Activated naive CD4-positive, alpha-beta T cell treated with Interleukin-2 at 50 U/mL for 16 hours (primary cell): ENCODE data around the gene AQP12A.
"Not testable (repeated sequence)": the region's sequence is repeated elsewhere in the genome, so short reads cannot be mapped to it uniquely, and the experiment has no call there.

Experiments
- DNase-seq: peaks from one replicate; pipeline ENCODE4 v3.0.0-alpha.2; 2020

AQP12A gene

GRCh38 chr2:240662681-240663080, 29.0 kb upstream of the AQP12A start:
- DNase-seq: no peak

DNA sequence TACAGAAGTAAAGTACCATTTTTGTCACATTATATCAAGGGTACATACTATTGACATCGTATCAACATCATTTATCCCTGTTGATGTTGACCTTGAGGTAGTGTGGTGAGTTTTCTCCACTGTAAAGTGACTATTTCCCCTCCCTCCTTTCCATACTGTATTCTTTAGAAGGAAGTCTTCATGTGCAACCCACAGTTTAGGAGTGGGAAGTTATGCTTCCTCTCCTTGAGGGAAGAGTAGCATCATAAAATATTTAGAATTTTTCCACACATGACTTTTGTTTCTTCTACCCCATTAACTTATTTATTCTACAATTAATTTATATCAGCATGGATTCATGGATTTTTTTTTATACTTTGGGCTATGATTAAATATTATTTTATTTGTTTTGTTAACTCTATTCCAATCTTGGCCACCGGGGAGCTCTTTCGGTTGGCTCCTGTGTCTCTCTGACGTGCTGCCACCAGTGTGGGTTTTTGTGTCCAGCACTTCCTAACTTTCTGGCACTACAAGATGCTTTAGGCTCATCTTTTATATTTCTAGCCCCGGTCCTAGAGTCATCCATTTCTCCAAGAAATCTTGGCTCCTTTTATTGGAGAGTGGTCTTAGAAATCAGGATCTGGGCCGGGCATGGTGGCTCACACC, 28.0 kb upstream of the AQP12A start:
- no peak for DNase-seq

- DNase-seq: no peak
These were observed 27.0 kb upstream of the AQP12A start for GRCh38 chr2:240664622-240665021.

DNA sequence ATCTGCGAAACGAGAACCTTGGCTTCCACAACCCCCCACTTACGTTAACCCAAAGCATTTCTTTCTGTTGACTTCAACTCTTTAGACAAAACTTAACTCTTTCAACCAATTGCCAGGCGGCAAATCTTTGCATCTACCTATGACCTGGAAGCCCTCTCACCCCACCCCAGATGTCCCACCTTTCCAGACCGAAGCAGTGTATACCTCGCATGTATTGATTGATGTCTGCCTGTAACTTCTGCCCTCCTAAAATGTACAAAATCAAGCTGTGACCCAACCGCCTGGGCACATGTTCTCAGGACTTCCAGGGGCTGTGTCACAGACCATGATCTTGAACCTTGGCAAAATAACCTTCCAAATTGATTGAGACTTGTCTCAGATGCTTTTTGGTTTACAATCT, 21.3 kb upstream of the AQP12A start:
- no peak for DNase-seq

GRCh38 chr2:240670950-240671349, 20.7 kb upstream of the AQP12A start:
- DNase-seq: no peak

DNA sequence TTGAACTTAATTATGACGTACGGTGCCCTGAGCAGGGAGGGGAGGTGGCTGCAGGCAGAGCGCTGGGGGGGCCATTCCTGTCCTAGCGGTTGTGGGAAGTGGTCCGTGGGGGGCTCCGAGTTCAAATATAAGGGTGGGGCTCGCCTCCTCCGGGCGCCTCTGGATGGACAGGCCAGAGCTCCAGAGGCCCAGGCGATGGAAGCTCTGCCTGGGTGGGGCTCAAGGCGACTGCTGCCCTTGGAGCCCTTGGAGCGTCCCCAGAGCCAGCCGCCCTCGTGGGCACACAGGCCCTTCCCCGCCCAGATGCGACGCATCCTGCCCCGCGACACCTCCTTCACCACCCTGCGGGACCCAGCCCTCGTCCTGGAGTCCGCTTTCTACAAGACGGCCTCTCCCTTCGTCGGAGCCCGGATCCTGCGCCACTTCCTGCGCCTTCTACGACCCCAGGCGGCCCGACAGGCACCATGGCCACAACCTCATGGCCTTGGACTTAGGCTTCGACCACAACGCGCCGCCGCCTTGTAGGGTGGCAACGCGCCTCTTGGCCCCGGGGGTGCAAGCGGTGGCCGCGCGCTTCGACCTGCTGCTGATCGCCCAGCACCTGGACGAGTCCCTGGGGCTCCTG, 19.5 kb upstream of the AQP12A start:
- DNase-seq: no peak

DNA sequence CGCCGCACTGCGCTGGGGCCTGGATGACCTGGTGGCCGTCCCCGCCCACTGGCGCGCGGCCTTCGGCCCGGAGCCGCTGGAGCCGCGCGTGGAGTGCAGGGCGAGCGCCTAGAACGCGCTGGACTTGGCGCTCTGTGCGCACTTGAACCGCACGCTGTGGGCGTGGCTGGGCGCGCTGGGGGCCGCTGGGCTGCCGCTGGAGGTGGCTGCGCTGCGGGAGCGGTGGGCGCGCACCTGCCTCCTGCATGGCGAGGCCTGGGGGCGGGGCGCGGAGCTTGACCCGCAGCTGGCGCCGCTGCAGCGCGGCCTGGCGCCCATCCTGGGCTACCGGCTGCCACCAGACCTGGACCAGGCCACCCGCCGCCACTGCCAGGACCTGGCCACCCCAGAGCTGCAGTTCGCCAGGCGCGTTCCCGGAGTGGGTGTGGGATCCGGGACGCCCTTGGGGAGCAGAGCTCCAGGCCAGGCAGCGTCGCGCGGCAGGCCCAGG, 18.9 kb upstream of the AQP12A start:
- DNase-seq: no peak

DNA sequence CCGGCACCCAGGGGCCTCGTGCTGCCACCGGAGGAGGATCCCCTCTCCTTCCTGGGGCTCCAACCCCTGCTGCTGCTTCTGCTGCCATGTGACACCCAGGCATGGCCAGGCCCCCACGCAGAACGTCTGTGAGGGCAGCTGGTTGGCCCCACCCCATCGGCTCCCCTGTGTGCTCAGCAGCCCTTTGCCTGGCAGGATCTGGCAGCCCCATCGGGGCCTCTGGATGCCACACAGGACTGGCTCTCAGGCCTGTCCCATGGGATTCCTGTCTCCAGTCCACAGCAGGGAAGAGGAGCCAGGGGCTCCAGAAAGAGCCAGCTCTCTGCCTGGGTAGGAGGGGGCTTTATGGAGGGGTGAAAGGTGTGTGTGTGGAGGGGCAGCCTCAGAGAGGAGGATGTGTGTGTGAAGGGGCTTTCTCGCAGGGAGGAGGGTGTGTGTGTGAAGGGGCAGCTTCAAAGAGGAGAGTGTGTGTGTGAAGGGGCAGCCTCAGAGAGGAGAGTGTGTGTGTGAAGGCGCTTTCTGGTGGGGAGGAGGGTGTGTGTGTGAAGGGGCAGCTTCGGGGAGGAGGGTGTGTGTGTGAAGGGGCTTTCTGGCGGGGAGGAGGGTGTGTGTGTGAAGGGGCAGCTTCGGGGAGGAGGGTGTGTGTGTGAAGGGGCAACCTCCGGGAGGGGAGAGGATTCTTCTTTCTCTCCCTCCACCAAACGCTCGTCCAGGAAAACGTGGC, 17.0 kb upstream of the AQP12A start:
- not testable (repeated sequence) for DNase-seq

DNA sequence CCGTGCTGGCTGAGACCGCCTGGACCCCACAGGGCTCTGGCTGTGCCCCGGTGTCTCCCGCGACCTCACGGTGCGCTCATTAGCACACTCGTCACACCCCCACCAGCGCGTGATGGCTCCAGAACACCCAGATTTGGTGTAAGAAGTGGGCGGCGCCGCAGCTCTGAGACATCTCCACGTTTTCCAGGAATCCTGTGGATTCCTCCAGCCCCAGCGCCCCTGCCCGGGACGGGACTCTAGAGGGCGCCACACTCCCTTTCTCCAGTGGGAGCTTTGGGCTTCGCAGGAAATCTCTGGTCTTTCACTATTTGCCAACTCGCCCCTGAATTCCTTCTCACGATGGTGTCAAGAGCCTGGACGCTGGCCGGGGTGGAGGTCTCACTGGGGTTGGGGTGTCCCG, 16.3 kb upstream of the AQP12A start:
- DNase-seq: not testable (repeated sequence)

- DNase-seq: not testable (repeated sequence)
These were observed 13.6 kb upstream of the AQP12A start for GRCh38 chr2:240678043-240678442.

- not testable (repeated sequence) for DNase-seq
These were observed 12.8 kb upstream of the AQP12A start for GRCh38 chr2:240678909-240679308.

DNA sequence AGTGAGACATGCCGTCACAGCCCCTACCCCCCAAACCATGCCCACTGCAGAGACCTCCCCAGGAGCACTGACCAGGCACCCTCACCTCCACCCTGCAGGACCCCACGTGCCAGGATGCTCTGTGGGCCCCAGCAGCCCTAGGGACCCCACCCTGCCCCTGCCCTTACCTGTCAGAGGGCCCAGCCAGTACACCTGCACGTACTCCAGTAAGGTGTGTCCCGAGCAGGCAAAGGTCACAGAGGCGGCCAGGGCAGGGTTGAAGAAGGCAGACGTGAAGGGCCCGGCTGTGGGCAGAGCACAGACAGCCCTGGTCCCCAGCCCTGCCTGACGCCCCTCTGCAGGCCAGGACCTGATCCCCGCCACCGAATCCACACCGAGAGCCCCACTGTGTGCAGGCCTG, 11.5 kb upstream of the AQP12A start:
- DNase-seq: not testable (repeated sequence)

- not testable (repeated sequence) for DNase-seq
These were observed 9.0 kb upstream of the AQP12A start, which contains the start of gene AQP12B for GRCh38 chr2:240682431-240683224. AQP12B (minus strand) TSS chr2:240682885; CDS start chr2:240682837, 48 bp downstream.

GRCh38 chr2:240683329-240683979, 8.2 kb upstream of the AQP12A start:
- DNase-seq: not testable (repeated sequence)

GRCh38 chr2:240683980-240684728, 7.5 kb upstream of the AQP12A start:
- not testable (repeated sequence) for DNase-seq

DNA sequence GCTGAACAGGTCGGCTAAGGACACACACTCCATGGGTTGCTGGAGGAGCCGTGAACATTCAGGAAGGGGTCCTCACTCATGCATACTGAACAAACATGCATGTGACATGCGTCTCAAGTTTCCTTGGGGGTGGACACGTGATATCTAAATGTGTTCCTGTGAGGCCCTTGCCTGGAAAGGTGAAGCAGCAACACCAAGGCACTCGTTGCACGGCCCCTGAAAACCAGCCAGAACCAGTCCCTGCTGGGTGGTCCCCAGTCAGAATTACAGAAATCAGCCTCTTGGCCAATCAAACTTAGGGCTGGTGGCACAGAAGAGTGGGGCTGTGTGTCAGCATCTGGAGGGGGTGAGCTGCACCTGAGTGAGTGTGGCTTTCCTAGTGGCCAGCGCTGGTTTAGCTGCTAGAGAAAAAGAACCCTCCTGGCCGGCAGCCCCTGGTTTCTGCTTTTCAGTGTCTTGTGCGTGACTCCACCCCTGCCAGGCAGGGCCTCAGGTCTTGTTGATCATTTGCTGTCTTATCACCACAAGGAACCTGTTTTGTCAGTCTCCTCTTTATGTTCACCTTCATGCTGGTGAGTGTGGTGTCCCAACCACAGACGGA, 5.8 kb upstream of the AQP12A start:
- no peak for DNase-seq

DNA sequence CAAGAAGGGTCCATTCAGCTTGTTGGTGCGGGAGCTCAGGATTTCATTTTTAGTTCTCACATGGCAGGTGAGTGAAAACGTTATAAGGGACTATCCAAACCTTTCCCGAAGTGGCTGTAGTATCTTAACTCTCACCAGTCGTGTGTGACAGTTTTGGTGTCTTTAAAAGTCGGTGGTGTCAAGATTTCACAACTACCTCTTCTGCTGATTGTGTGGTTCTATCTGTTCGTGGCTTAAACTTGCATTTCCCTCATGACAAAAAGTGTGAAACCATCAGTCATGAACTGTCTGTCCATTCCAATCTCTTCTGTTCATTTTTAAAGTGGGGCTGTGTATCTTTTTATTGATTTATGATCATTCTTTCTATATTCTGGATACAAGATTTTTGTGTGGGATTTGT, 5.2 kb upstream of the AQP12A start:
- DNase-seq: no peak

DNA sequence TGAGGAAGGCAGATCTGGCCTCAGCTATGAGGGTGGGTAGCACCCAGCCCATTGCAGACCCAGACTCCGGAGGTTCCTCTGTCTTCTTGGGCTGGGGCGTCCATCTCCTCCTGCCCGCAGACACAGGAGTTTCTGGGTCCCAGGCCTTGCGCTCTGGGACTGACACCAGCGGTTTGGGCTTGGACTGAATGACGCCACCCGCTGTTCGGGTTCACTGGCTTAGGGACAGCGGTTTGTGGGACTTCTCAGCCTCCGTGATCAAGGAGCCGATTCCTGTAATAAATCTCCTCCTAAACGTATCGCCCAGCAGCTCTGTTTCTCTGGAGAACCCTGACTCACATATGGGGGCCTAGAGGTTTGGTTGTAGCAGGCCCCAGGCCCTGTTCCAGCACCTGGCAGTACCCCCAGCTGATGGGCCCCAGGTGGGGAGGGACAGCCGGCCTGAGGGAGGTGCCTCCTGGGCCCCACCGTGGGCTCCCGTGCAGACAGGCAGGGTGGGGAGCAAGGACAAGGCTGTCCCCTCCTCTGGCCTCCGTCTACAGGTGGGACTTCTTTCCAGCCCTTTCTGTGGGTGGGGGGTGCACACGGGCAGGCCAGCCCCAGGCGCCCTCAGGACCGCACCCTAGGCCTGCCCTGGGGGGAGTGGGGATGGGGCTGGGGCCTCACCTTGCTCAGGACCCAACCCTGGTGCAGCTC, 4.5 kb upstream of the AQP12A start:
- no peak for DNase-seq

DNA sequence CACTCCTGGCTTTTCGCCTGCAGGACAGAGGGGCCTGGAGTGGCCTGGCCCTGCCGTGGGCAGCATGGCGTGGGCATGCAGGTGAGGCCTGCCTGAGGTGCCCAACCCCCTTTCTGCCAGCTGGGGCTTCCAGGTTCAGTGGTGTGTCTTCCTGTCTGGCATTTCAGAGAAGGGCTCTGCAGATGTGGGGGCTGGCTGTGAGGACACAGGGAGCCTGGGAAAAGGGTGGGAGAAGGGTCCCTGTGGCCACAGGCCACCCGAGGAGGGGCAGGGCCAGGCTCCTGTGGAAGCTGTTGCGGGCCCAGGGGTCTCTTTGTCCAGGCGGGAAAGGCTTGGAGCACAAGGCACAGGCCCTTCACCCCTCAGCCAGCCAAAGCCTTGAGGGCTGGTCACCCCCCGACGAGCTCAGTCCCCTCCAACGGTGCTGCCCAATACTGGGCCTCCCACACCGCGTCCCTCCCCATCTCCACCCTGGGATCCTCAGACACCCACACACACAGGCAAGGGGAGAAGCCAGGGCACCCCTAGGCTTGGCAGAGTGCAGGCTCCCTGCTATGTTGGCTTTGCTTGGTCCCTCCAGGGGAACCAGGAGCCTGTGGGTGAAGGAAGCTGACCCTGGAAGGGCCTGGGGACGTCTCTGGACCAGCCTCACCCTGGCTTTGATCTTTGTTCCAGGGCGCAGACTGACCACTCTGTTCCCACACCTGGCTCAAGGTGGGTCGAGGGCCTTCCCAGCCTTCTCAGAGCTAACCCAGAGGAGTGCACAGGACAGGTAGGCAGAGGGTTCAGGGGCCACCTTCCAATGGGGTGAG, 3.7 kb upstream of the AQP12A start:
- no peak for DNase-seq

- DNase-seq: no peak
These were observed 3.1 kb upstream of the AQP12A start for GRCh38 chr2:240688553-240688919.
